HEK293 (cell line): ENCODE results near the gene SPTSSB.

Experiments
- CTCF ChIP-seq: fragments of 450-650 bp; formaldehyde crosslinking; IDR thresholded peaks from 2 replicates; pipeline ENCODE4 v1.5.1; 2016; ENCODE audit warnings: missing biosample characterization, missing genetic modification characterization
- RBAK ChIP-seq: fragments of 450-650 bp; formaldehyde crosslinking; IDR thresholded peaks from 2 replicates; pipeline ENCODE4 v1.5.1; 2016; ENCODE audit warnings: missing biosample characterization, missing genetic modification characterization
- SP3 ChIP-seq: fragments of 450-650 bp; formaldehyde crosslinking; IDR thresholded peaks from 2 replicates; pipeline ENCODE4 v1.5.1; 2016; ENCODE audit warnings: missing biosample characterization, missing genetic modification characterization
- YY1 ChIP-seq: fragments of 450-650 bp; formaldehyde crosslinking; IDR thresholded peaks from 2 replicates; pipeline ENCODE4 v1.5.1; 2018; ENCODE audit warnings: missing biosample characterization, missing genetic modification characterization
- ZBTB26 ChIP-seq: fragments of 450-650 bp; formaldehyde crosslinking; optimal IDR thresholded peaks from 2 replicates; pipeline ENCODE3; 2016; ENCODE audit warnings: missing biosample characterization, mild to moderate bottlenecking, missing genetic modification characterization
- ZNF138 ChIP-seq: fragments of 450-650 bp; formaldehyde crosslinking; IDR thresholded peaks from 2 replicates; pipeline ENCODE4 v1.5.1; 2016; ENCODE audit warnings: missing biosample characterization, missing genetic modification characterization, borderline replicate concordance

GRCh38 chr3:161343986-161344385, 27.3 kb downstream of the SPTSSB start:
- TF ChIP-seq ZNF138 (tag by site-specific recombination) (no peak), ZBTB26 (tag by site-specific recombination) (no peak), SP3 (tag by site-specific recombination) (no peak), CTCF (tag by site-specific recombination) (no peak), YY1 (tag by site-specific recombination) (no peak), RBAK (tag by site-specific recombination) (no peak)
